ENCODE data around the gene SORCS3.

SORCS3 gene

DNA sequence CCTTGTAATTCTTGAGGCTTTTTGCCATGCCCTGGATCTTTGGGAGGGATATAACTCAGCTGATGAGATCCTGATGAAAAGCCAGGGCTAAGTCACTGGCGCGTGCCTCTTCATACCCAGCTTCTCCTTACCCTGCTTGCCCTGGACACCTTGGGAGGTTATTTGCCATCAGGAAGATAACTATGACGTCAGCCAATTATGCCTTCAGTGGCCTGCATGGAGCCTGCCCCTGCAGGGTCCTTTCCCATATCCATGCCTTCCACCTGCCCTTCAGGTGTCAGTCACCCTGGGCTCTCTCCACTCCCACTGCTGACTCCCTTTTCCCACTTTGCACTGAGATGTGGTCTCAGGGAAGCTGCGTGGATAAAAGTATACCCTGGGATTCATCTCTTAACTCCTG lies 520.1 kb downstream of the SORCS3 start:
- H4K20me1 ChIP-seq (ENCODE audit: insufficient read depth, low read length) = no peaks in the 10 kb centered on the region
- no peak for TF ChIP-seq EZH2 (IDR thresholded peaks at IDR 0.05; ENCODE audit: borderline replicate concordance, low read depth, low read length, severe bottlenecking)
- TF ChIP-seq, protein P1, sequence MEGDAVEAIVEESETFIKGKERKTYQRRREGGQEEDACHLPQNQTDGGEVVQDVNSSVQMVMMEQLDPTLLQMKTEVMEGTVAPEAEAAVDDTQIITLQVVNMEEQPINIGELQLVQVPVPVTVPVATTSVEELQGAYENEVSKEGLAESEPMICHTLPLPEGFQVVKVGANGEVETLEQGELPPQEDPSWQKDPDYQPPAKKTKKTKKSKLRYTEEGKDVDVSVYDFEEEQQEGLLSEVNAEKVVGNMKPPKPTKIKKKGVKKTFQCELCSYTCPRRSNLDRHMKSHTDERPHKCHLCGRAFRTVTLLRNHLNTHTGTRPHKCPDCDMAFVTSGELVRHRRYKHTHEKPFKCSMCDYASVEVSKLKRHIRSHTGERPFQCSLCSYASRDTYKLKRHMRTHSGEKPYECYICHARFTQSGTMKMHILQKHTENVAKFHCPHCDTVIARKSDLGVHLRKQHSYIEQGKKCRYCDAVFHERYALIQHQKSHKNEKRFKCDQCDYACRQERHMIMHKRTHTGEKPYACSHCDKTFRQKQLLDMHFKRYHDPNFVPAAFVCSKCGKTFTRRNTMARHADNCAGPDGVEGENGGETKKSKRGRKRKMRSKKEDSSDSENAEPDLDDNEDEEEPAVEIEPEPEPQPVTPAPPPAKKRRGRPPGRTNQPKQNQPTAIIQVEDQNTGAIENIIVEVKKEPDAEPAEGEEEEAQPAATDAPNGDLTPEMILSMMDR (IDR thresholded peaks at IDR 0.05; ENCODE audit: borderline replicate concordance, extremely low read depth, low read length, poor library complexity, severe bottlenecking) = no peak
- no peak for ATAC-seq (ENCODE audit: insufficient read depth, low read depth)
- no peak overlapping the region for H3K9ac ChIP-seq (ENCODE audit: low read depth, low read length)
- H3K9me3 ChIP-seq (ENCODE audit: insufficient read depth, low read length, severe bottlenecking) = no peaks in the 10 kb centered on the region
- H3K27me3 ChIP-seq (ENCODE audit: insufficient read depth, low read length, poor library complexity) = no peaks in the 10 kb centered on the region
- H3K4me3 ChIP-seq (ENCODE audit: low read depth in 1 of 2, low read length in 2 of 2) = no peak overlapping the region
- H3K4me2 ChIP-seq (ENCODE audit: insufficient read depth, low read length) = no peak overlapping the region
- no peak overlapping the region for H3K27ac ChIP-seq (ENCODE audit: low read length)
- no peak for DNase-seq
- no peaks in the 10 kb centered on the region for H3K79me2 ChIP-seq (ENCODE audit: insufficient read depth, low read length)
- H2AFZ ChIP-seq (ENCODE audit: low read depth, low read length) = no peak overlapping the region
- no peaks in the 10 kb centered on the region for H3K36me3 ChIP-seq (ENCODE audit: insufficient read depth, low read length)
- H3K4me1 ChIP-seq (ENCODE audit: insufficient read depth, low read length) = no peaks in the 10 kb centered on the region

GRCh38 chr10:105161767-105162166 lies 520.7 kb downstream of the SORCS3 start:
- TF ChIP-seq EZH2 (IDR thresholded peaks at IDR 0.05; ENCODE audit: borderline replicate concordance, low read depth, low read length, severe bottlenecking) = no peak
- TF ChIP-seq, protein P1 (IDR thresholded peaks at IDR 0.05; ENCODE audit: borderline replicate concordance, extremely low read depth, low read length, poor library complexity, severe bottlenecking) = no peak
- H3K27ac ChIP-seq (ENCODE audit: low read length) = no peak overlapping the region
- H3K36me3 ChIP-seq (ENCODE audit: insufficient read depth, low read length) = no peaks in the 10 kb centered on the region
- no peaks in the 10 kb centered on the region for H3K9me3 ChIP-seq (ENCODE audit: insufficient read depth, low read length, severe bottlenecking)
- ATAC-seq (ENCODE audit: insufficient read depth, low read depth) (no peak), DNase-seq (no peak)
- no peaks in the 10 kb centered on the region for H3K4me1 ChIP-seq (ENCODE audit: insufficient read depth, low read length)
- no peak overlapping the region for H2AFZ ChIP-seq (ENCODE audit: low read depth, low read length)
- no peak overlapping the region for H3K4me2 ChIP-seq (ENCODE audit: insufficient read depth, low read length)
- H3K27me3 ChIP-seq (ENCODE audit: insufficient read depth, low read length, poor library complexity) = no peaks in the 10 kb centered on the region
- H4K20me1 ChIP-seq (ENCODE audit: insufficient read depth, low read length) = no peaks in the 10 kb centered on the region
- H3K9ac ChIP-seq (ENCODE audit: low read depth, low read length) = no peak overlapping the region
- no peak overlapping the region for H3K4me3 ChIP-seq (ENCODE audit: low read depth in 1 of 2, low read length in 2 of 2)
- no peaks in the 10 kb centered on the region for H3K79me2 ChIP-seq (ENCODE audit: insufficient read depth, low read length)

GRCh38 chr10:105170521-105170920 lies 529.4 kb downstream of the SORCS3 start:
- H3K27me3 ChIP-seq (ENCODE audit: insufficient read depth, low read length, poor library complexity) = no peaks in the 10 kb centered on the region
- H3K9ac ChIP-seq (ENCODE audit: low read depth, low read length) = no peak overlapping the region
- no peaks in the 10 kb centered on the region for H3K9me3 ChIP-seq (ENCODE audit: insufficient read depth, low read length, severe bottlenecking)
- H3K27ac ChIP-seq (ENCODE audit: low read length) = no peak overlapping the region
- no peaks in the 10 kb centered on the region for H3K4me1 ChIP-seq (ENCODE audit: insufficient read depth, low read length)
- ATAC-seq (ENCODE audit: insufficient read depth, low read depth) = no peak
- no peaks in the 10 kb centered on the region for H3K79me2 ChIP-seq (ENCODE audit: insufficient read depth, low read length)
- no peak for TF ChIP-seq EZH2 (IDR thresholded peaks at IDR 0.05; ENCODE audit: borderline replicate concordance, low read depth, low read length, severe bottlenecking)
- TF ChIP-seq, protein P1 (IDR thresholded peaks at IDR 0.05; ENCODE audit: borderline replicate concordance, extremely low read depth, low read length, poor library complexity, severe bottlenecking) = no peak
- DNase-seq = no peak
- no peak overlapping the region for H3K4me3 ChIP-seq (ENCODE audit: low read depth in 1 of 2, low read length in 2 of 2)
- H4K20me1 ChIP-seq (ENCODE audit: insufficient read depth, low read length) = no peaks in the 10 kb centered on the region
- no peak overlapping the region for H3K4me2 ChIP-seq (ENCODE audit: insufficient read depth, low read length)
- no peaks in the 10 kb centered on the region for H3K36me3 ChIP-seq (ENCODE audit: insufficient read depth, low read length)
- no peak overlapping the region for H2AFZ ChIP-seq (ENCODE audit: low read depth, low read length)

- DNase-seq (no peak), ATAC-seq (ENCODE audit: insufficient read depth, low read depth) (no peak)
- Histone ChIP-seq H4K20me1 (ENCODE audit: insufficient read depth, low read length) (no peaks in the 10 kb centered on the region), H2AFZ (ENCODE audit: low read depth, low read length) (no peak overlapping the region), H3K9ac (ENCODE audit: low read depth, low read length) (no peak overlapping the region), H3K79me2 (ENCODE audit: insufficient read depth, low read length) (no peaks in the 10 kb centered on the region), H3K27me3 (ENCODE audit: insufficient read depth, low read length, poor library complexity) (no peaks in the 10 kb centered on the region), H3K36me3 (ENCODE audit: insufficient read depth, low read length) (no peaks in the 10 kb centered on the region), H3K4me2 (ENCODE audit: insufficient read depth, low read length) (no peak overlapping the region), H3K9me3 (ENCODE audit: insufficient read depth, low read length, severe bottlenecking) (no peaks in the 10 kb centered on the region), H3K4me3 (ENCODE audit: low read depth in 1 of 2, low read length in 2 of 2) (no peak overlapping the region), H3K4me1 (ENCODE audit: insufficient read depth, low read length) (no peaks in the 10 kb centered on the region), H3K27ac (ENCODE audit: low read length) (no peak overlapping the region)
- TF ChIP-seq, protein P1 (IDR thresholded peaks at IDR 0.05; ENCODE audit: borderline replicate concordance, extremely low read depth, low read length, poor library complexity, severe bottlenecking) = no peak
- no peak for TF ChIP-seq EZH2 (IDR thresholded peaks at IDR 0.05; ENCODE audit: borderline replicate concordance, low read depth, low read length, severe bottlenecking)
Observed at GRCh38 chr10:105171945-105172344, 530.9 kb downstream of the SORCS3 start.
